Measurements from ENCODE around the gene NANOS3. TPM values are rescaled to one million over a fixed set of nuclear protein-coding genes. Genes with fewer than 3 reads are reported as not detected.
"Not testable (repeated sequence)": the region's sequence is repeated elsewhere in the genome, so short reads cannot be mapped to it uniquely, and the experiment has no call there.

Gene NANOS3
- polyA plus RNA-seq, 3 donors: 0.79 to 1.8 (median 1.3) TPM

- no peak for DNase-seq (ENCODE audit: extremely low read depth in 1 of 11, low read depth in 9 of 11, low spot score in 4 of 11)
Measured at GRCh38 chr19:13841962-13842290, 35.0 kb upstream of the NANOS3 start.

- DNase-seq (ENCODE audit: extremely low read depth in 1 of 11, low read depth in 9 of 11, low spot score in 4 of 11): peak in 4 of 11 donors; percentile 58 to 77 (median 69)
Measured at GRCh38 chr19:13842291-13843103, 34.4 kb upstream of the NANOS3 start.

GRCh38 chr19:13843104-13843921 lies 33.6 kb upstream of the NANOS3 start:
- DNase-seq (ENCODE audit: extremely low read depth in 1 of 11, low read depth in 9 of 11, low spot score in 4 of 11): no peak

DNA sequence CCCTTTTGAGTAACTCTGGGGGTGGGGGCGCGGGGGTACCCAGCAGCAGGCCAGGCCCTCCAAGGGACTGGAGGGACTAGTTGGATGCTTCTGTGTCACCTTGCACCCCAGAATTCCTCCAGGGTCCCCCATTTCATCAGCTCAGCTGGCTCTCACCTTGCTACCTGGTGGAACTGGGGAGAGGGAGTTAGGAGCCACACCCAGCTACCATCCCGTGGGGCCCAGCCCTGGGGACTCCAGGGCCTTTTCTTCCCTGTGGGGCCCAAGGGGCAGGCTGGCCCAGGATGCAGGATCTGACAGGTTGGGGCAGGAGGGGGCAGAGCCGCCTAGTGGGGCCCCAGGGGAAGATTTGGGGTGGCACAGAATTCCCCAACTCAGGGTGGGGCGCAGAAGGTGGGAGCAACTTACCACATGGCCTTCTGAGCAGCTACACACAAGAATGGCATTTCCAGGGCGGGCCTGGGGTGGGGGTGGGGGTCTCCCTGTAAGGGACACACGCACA lies 32.8 kb upstream of the NANOS3 start:
- DNase-seq (ENCODE audit: extremely low read depth in 1 of 11, low read depth in 9 of 11, low spot score in 4 of 11): no peak

- peak; percentile 80 to 93 (median 90) for DNase-seq (ENCODE audit: extremely low read depth in 1 of 11, low read depth in 9 of 11, low spot score in 4 of 11)
Measured at GRCh38 chr19:13846557-13847406, 30.2 kb upstream of the NANOS3 start.

- DNase-seq (ENCODE audit: extremely low read depth in 1 of 11, low read depth in 9 of 11, low spot score in 4 of 11): peak in 9 of 11 donors; percentile 80 to 92 (median 89)
Measured at GRCh38 chr19:13847407-13848339, 29.3 kb upstream of the NANOS3 start.

DNA sequence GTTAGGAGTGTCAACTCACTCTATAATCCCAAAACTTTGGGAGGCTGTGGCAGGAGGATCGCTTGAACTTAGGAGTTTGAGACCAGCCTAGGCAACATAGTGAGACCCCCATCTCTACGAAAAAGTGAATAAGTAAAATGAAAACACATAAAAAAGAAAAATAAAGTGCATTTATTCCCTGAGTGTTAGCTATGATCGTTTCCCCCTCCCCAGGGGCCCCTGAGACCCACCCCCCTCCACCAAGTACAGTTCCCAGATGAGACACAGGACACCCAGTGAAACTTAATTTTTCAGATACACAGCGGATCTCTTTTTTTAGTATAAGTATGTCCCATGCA lies 28.6 kb upstream of the NANOS3 start:
- DNase-seq (ENCODE audit: extremely low read depth in 1 of 11, low read depth in 9 of 11, low spot score in 4 of 11): no peak

GRCh38 chr19:13848798-13849676 lies 27.9 kb upstream of the NANOS3 start:
- DNase-seq (ENCODE audit: extremely low read depth in 1 of 11, low read depth in 9 of 11, low spot score in 4 of 11): no peak

- DNase-seq (ENCODE audit: extremely low read depth in 1 of 11, low read depth in 9 of 11, low spot score in 4 of 11): peak in 5 of 11 donors; percentile 74 to 79 (median 76)
Measured at GRCh38 chr19:13849991-13850909, 26.7 kb upstream of the NANOS3 start.

DNA sequence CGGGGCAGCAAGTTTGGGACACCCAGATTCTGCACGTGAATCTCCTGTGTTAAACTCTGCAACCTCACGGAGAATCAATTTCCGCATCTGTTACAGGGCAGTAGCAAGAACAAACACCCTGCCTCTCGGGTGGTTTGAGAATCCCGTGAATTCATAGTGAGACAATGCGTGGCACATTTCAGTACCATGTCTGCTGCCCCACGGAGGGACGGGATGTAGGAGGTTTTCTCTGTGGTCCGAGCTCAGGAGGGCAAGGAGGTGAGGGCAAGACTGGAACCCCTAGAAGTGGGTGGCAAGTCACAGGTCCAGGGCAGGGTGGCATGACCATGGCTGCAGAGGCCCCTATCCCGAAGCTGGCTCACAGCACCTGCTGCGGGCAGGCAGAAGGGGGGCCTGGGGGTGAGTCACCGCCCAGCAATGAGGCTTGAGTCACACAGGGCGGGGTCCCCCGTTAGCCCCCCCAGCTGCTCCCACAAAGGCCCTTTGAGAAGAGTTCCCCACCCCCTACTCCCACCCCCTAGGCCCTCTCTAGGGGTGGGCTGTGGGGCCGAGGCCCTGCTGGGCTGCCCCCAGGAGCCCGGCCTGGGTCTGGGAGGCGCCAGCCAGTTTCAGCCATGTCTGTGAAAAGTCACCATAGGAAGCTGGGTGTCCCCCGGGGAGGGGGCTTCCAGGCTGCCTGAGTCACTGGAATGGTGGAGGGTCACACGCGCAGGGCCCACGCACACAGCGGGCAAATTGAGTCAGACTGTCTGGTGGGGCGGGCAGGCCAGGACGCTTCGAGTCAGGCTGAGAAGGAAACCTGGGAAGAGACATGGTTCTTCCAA lies 25.8 kb upstream of the NANOS3 start:
- no peak for DNase-seq (ENCODE audit: extremely low read depth in 1 of 11, low read depth in 9 of 11, low spot score in 4 of 11)

- not testable (repeated sequence) for DNase-seq (ENCODE audit: extremely low read depth in 1 of 11, low read depth in 9 of 11, low spot score in 4 of 11)
Measured at GRCh38 chr19:13851734-13852114, 25.2 kb upstream of the NANOS3 start.

- DNase-seq (ENCODE audit: extremely low read depth in 1 of 11, low read depth in 9 of 11, low spot score in 4 of 11): not testable (repeated sequence)
Measured at GRCh38 chr19:13852171-13852707, 24.7 kb upstream of the NANOS3 start.

DNA sequence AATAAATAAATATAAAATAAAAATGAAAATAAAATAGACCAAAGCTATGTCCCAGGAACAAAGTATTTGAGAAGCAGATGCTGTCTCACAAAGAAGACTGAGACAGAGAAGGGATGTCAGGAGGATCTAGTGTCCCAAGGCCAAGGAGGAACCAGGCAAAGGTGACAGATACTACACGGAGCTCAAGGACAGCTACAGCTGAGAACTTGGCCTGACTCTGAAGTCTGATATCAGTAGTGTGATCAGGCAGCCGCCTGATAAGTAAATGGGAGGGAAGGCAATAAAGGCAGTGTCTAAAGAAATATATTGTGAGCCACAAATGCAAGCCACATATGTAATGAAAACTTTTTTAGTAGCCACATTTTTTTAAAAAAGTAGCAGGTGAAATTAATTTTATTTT lies 20.4 kb upstream of the NANOS3 start:
- no peak for DNase-seq (ENCODE audit: extremely low read depth in 1 of 11, low read depth in 9 of 11, low spot score in 4 of 11)

DNA sequence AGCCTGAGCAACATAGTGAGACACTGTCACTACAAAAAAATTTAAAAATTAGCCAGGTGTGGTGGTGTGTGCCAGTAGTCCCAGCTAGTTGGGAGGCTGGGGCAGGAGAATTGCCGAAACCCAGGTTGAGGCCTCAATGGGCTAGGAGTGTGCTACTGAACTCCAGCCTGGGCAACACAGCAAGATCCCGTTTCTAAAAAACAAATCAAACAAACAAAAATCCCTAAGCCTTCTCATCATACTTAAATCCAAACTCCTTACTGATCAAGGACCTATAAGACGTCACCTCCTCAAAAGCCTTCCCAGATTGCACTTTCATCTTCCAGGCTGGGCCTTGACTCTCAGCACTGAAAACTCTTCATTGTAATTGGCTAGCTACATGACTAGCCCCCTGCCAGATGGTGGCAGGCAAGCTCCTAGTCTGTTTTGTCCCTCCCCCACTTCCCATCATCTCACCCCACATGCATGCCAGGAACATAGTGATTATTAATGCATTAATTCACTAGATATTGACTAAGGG lies 17.5 kb upstream of the NANOS3 start:
- no peak for DNase-seq (ENCODE audit: extremely low read depth in 1 of 11, low read depth in 9 of 11, low spot score in 4 of 11)

Data from renal cortex interstitium (tissue), 11 donors.